OCI-LY3 (cell line): ENCODE measurements around the gene FAM229B.
A peak's percentile ranks its signal among the peaks of the same experiment; 100 is the strongest.

ENCODE experiments used
- H2AFZ ChIP-seq: fragments of 200-600, 300-600 bp; shearing (Covaris generic); 2 replicates; pipeline ENCODE4 v1.6.0; 2014; ENCODE audit warnings: antibody characterized with exemption, low read depth, low read length
- H3K27ac ChIP-seq: fragments of 200-600, 300-600 bp; sonication (generic); 2 replicates; pipeline ENCODE4 v1.5.1; 2014; ENCODE audit warnings: mild to moderate bottlenecking, low read length, moderate library complexity, mixed read lengths
- H3K27me3 ChIP-seq: fragments of 200-600, 300-600 bp; sonication (generic); 2 replicates; pipeline ENCODE4 v1.6.1; 2014; ENCODE audit warnings: low read depth, low read length, mixed read lengths
- H3K36me3 ChIP-seq: fragments of 200-600, 300-600 bp; sonication (generic); replicated peaks from 2 replicates; pipeline ENCODE3; 2014; ENCODE audit warnings: low read depth, low read length, mixed read lengths
- H3K4me1 ChIP-seq: fragments of 300-600, 200-600 bp; sonication (generic); 2 replicates; pipeline ENCODE4 v1.6.1; 2014; ENCODE audit warnings: low read length, mixed read lengths
- H3K4me2 ChIP-seq: fragments of 200-600, 300-600 bp; sonication (generic); 2 replicates; pipeline ENCODE4 v1.6.1; 2014; ENCODE audit warnings: low read length, mixed read lengths
- H3K4me3 ChIP-seq: fragments of 300-600, 200-600 bp; sonication (generic); 2 replicates; pipeline ENCODE4 v1.5.1; 2014; ENCODE audit warnings: antibody characterized with exemption, mild to moderate bottlenecking, low read length, moderate library complexity
- H3K79me2 ChIP-seq: fragments of 300-600, 200-600 bp; shearing (Covaris generic); 2 replicates; pipeline ENCODE4 v1.6.1; 2014; ENCODE audit warnings: mild to moderate bottlenecking, low read length, mixed read lengths
- H3K9ac ChIP-seq: fragments of 300-600, 200-600 bp; shearing (Covaris generic); 2 replicates; pipeline ENCODE4 v1.6.0; 2014; ENCODE audit warnings: mild to moderate bottlenecking, low read length, moderate library complexity
- H3K9me3 ChIP-seq: fragments of 200-600, 300-600 bp; shearing (Covaris generic); 2 replicates; pipeline ENCODE4 v1.6.1; 2014; ENCODE audit warnings: low read length, mixed read lengths; ENCODE audit not compliant: insufficient read depth
- H4K20me1 ChIP-seq: fragments of 200-600, 300-600 bp; sonication (generic); 2 replicates; pipeline ENCODE4 v1.6.1; 2016; ENCODE audit warnings: low read length, mixed read lengths; ENCODE audit not compliant: insufficient read depth
- EZH2phosphoT487 ChIP-seq: fragments of 200-600 bp; shearing (Covaris generic); IDR thresholded peaks from 2 replicates; pipeline ENCODE4 v1.6.1; 2018; ENCODE audit warnings: antibody characterized with exemption, mixed run types, low read depth
- TF ChIP-seq, protein P1 (sequence below): fragments of 200-600, 300-600 bp; sonication (generic); IDR thresholded peaks from 2 replicates; pipeline ENCODE4 v1.5.1; 2014; ENCODE audit warnings: antibody characterized with exemption, low read length, low read depth

The FAM229B gene

DNA sequence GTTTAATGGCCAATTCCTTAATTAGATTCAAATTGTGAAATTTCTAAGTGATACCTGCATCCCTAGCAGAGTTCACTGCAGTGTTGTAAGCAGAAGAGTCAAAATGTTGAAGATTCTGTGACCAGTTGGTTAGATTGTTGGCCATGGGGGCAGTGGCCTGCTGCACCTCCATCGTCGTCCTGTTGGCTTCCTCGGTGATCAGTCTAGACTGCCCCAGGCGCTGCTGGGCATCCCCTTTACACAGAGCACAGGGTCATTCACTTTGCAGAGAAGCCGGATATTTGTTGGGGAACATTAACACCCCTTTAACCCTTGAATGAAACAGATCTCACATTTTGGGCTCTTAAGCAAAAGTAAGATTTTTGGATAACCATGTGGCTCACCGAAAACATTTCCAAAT, 60.7 kb downstream of the FAM229B start:
- TF ChIP-seq, protein P1, sequence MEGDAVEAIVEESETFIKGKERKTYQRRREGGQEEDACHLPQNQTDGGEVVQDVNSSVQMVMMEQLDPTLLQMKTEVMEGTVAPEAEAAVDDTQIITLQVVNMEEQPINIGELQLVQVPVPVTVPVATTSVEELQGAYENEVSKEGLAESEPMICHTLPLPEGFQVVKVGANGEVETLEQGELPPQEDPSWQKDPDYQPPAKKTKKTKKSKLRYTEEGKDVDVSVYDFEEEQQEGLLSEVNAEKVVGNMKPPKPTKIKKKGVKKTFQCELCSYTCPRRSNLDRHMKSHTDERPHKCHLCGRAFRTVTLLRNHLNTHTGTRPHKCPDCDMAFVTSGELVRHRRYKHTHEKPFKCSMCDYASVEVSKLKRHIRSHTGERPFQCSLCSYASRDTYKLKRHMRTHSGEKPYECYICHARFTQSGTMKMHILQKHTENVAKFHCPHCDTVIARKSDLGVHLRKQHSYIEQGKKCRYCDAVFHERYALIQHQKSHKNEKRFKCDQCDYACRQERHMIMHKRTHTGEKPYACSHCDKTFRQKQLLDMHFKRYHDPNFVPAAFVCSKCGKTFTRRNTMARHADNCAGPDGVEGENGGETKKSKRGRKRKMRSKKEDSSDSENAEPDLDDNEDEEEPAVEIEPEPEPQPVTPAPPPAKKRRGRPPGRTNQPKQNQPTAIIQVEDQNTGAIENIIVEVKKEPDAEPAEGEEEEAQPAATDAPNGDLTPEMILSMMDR = no peak
- no peak for TF ChIP-seq EZH2phosphoT487
- Histone ChIP-seq H3K4me1 (peaks cover 14% of the 10 kb centered on the region), H3K4me3 (no peak overlapping the region), H4K20me1 (no peaks in the 10 kb centered on the region), H2AFZ (no peak overlapping the region), H3K36me3 (no peaks in the 10 kb centered on the region), H3K9me3 (no peaks in the 10 kb centered on the region), H3K79me2 (no peaks in the 10 kb centered on the region), H3K9ac (no peak overlapping the region), H3K4me2 (no peak overlapping the region), H3K27ac (no peak overlapping the region), H3K27me3 (no peaks in the 10 kb centered on the region)

DNA sequence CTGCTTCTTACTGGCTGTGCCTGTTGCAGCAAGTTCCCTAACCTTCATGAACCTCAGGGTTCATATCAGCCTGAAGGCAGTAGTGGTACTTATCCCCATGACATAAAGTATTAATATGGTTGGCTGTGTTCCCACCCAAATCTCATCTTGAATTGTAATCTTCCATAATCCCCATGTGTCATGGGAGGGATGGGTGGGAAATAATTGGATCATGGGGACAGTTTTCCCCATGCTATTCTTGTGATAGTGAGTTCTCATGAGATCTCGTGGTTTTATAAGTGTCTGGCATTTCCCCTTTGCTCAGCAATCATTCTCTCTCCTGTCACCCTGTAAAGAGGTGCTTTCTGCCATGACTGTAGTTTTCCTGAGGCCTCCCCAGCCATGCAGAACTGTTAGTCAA, 61.8 kb downstream of the FAM229B start:
- Histone ChIP-seq H2AFZ (no peak overlapping the region), H3K9me3 (no peaks in the 10 kb centered on the region), H3K79me2 (no peaks in the 10 kb centered on the region), H3K4me3 (no peak overlapping the region), H3K27me3 (no peaks in the 10 kb centered on the region), H3K4me2 (no peak overlapping the region), H3K36me3 (no peaks in the 10 kb centered on the region), H3K4me1 (peaks cover 22% of the 10 kb centered on the region), H3K9ac (no peak overlapping the region), H4K20me1 (no peaks in the 10 kb centered on the region), H3K27ac (no peak overlapping the region)
- TF ChIP-seq, protein P1 = no peak
- TF ChIP-seq EZH2phosphoT487 = no peak

DNA sequence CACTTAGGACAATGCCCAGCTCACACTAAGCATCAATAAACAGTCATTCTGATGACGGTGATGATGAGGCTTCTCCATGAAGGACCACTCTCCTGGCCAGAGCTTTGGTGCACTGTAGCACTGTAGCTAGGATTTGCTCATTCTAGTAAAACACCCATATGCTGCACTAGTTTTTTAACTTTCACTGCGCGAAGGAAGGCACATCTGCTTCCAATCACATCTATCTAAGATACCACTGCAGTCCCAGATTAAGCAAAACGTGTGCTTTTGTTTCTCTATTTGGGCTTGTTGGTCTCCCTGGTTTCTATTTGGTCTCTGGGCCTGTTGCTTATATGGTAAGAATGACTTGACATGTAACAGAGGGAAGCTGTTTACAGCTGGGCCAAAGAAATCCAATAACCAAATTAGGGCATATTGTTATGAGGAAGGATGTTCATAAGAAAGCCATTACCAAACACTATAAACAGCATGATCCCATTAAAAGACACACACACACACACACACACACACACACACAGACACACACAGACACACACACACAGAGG, 62.4 kb downstream of the FAM229B start:
- no peak overlapping the region for H2AFZ ChIP-seq
- no peaks in the 10 kb centered on the region for H3K9me3 ChIP-seq
- no peak overlapping the region for H3K4me2 ChIP-seq
- no peak overlapping the region for H3K4me3 ChIP-seq
- H3K27me3 ChIP-seq = no peaks in the 10 kb centered on the region
- H3K27ac ChIP-seq = no peak overlapping the region
- no peak for TF ChIP-seq EZH2phosphoT487
- TF ChIP-seq, protein P1 = no peak
- H3K79me2 ChIP-seq = no peaks in the 10 kb centered on the region
- H3K36me3 ChIP-seq = no peaks in the 10 kb centered on the region
- no peak overlapping the region for H3K9ac ChIP-seq
- peaks cover 28% of the 10 kb centered on the region for H3K4me1 ChIP-seq
- H4K20me1 ChIP-seq = no peaks in the 10 kb centered on the region

DNA sequence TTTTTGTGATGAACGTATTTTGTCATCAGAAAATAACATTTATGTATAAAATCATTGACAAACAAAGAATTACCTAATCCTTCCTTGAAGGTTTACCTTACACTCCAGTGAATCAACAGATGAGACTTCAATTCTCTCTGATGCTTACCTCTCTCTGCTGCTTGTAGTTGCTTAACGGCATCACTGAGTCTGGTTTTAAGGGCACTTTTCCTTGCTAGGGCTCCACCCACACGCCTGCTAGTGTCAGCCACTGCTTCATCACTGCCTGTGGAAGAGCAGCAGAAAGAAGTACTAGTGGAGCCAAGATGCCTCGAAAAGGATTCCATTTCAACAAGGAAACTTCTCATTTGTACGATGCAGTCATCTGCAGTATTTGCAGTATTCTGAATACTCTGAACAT, 63.0 kb downstream of the FAM229B start:
- Histone ChIP-seq H3K79me2 (no peaks in the 10 kb centered on the region), H3K9ac (no peak overlapping the region), H3K4me1 (peaks cover 29% of the 10 kb centered on the region), H3K27ac (no peak overlapping the region), H4K20me1 (no peaks in the 10 kb centered on the region), H3K36me3 (no peaks in the 10 kb centered on the region), H2AFZ (no peak overlapping the region), H3K4me2 (peak overlapping the region; percentile 43), H3K4me3 (no peak overlapping the region; the same call in 1 of the 2 replicates), H3K9me3 (no peaks in the 10 kb centered on the region), H3K27me3 (no peaks in the 10 kb centered on the region)
- TF ChIP-seq, protein P1 = no peak
- no peak for TF ChIP-seq EZH2phosphoT487
